ENCODE results near the gene SEMA3E.
A peak's percentile ranks its signal among the peaks of the same experiment; 100 is the strongest.
"Not testable (repeated sequence)": the region's sequence is repeated elsewhere in the genome, so short reads cannot be mapped to it uniquely, and the experiment has no call there.

The SEMA3E gene

DNA sequence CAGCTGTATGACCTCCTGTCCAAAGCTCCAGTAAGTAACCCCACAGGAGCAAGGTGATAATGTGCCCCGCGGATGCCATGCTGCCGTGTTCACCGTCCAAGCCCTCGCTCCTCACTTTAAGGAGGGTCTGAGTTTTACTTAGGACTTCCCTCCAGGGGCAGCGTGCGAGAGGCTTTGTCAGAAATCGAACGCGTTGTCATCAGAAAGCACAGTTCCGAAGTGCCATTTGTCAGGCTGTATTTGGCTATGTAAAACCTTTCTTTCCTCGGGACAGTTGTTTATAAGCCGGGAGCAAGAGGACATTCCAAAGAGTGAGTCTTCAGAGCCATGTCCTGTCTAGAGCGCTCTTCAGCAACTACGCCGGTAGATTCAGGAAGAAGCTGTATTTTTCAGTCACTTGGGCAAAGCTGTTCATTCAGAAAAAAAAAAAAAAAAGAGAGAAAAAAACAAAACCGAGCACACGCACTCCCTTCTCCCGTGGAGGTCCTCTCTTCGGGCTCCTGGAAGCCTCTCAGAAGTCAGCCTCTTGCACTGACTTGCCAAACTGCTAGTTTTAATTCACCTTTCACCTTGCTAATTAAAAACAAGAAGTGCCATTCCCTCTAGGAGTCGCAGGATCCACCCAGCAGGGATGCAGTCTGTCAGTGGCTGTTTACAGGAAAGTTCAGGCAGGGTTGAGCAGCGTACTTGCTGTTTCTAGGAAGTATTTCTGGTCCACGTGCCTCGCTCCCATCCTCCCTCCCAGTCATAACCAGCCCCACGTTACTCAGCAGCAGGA is at the start of gene SEMA3E:
Gene SEMA3E, minus strand, starts transcription at position 676 of the 778 bp plus-strand sequence.
- peak; percentile 49 for DNase-seq

DNA sequence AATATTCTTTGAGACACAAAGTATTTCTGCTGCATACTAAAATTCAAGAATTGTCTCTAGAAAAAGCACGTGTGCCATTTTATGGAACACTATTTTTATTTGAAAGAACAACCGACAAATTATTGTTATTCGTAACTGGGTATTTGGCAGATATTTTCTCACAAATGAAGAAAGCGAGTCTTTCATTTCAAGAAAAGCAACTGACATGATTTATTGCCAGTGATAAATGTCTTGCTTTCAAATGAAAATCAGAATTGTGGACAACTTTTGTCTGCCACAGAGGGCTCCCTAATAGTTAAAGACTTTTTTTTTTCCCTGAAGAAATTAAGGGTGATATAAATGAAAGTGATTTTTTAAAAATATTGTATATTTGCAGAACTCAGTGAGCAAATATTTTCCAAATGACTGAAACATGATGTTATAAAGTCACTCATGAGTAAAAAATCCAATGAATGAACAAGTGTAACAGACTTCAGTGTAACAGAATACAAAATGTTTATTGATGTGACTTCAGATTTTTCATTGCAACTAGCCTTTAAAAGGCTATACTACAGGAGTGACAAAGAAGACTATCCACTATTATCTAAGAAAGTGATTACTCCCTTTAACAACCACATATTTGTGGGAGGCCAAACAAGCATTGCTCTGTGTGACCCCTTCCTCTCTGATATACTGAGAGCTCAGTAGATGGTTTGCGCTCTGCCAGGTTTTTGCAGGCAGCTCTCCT is 49.0 kb upstream of the SEMA3E start:
- no peak for DNase-seq

- no peak for DNase-seq
Observed at GRCh38 chr7:83696101-83696500, 47.2 kb upstream of the SEMA3E start.

DNA sequence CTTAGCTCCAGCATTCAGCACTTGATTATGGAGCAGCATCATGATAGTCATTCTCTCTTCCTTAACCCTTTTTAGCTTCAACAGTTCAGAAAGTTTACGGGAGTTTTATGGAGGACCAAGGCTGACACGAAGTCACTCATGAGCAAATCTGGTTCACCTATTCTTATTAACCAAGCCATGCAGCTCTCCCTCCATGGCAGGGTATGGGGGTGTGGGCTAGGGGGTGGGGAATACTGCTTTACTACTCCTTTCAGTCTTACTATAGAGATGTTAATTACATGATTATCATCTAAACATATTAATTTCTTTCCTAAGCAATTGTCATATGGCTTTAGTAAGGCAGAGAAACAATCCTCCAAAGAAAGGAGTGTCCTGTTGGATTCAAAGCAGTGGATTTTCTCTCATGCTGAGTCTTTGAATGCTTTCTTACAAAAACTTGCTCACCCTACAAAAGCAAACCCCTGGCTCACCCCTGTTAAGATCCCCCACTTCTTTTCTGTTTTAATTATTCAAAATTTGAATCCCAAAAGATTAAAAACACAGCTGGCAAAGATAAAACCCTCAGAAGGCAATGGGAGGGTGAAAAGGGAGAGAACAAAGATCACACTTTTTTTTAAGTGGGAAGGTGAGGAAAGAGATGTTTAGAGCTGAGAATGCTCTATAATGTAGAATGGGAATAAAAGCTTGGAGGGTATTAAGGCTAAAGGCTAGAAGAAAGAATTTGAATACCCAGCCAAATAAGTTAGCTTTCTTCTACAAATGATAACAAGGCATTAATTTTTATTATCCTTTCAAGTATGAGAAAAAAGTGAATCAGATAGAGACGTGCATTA is 46.4 kb upstream of the SEMA3E start:
- DNase-seq, result no peak

GRCh38 chr7:83693256-83693655 is 44.3 kb upstream of the SEMA3E start:
- no peak for DNase-seq

DNA sequence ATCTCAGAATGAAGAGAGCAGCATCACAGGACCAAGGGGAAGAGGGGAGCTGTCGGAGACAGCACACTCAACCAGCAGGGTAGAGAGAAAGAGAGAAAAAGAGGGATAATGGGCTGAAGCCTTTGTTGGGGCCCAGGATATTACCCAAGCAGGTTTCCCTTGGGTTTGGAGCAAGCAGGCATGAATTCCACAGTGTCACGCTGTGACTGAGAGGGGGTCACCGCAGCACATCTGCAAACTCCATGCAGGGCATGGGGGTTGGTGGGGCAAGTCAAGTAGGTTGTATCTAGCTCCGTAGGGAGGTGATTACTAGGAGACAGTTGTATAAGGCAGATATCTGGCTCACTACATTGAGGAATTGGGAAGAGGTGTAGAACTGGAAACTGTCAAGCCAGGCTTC is 42.2 kb upstream of the SEMA3E start:
- DNase-seq, result no peak

DNA sequence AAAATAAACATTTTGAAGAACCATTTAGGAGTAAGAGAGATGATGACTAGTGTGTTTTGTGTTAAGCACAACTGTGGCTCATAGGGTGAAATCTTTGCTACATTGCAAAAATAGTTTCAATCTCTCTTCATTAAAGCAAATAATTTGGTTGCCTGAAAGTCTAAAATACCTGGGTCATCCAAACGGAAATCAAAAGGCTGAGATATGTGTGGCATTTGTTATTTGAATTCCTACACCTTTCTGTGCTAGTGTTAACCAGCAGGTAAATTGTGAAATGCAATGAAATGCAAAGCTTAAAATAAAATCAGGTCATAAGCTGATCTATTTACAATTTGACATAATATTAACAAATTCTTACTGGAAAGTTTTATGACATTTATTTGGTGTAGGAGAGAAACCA is 40.9 kb upstream of the SEMA3E start:
- no peak for DNase-seq

GRCh38 chr7:83686416-83686815 is 37.5 kb upstream of the SEMA3E start:
- DNase-seq, result no peak

- DNase-seq, result no peak
Observed at GRCh38 chr7:83684928-83685327, 36.0 kb upstream of the SEMA3E start.

DNA sequence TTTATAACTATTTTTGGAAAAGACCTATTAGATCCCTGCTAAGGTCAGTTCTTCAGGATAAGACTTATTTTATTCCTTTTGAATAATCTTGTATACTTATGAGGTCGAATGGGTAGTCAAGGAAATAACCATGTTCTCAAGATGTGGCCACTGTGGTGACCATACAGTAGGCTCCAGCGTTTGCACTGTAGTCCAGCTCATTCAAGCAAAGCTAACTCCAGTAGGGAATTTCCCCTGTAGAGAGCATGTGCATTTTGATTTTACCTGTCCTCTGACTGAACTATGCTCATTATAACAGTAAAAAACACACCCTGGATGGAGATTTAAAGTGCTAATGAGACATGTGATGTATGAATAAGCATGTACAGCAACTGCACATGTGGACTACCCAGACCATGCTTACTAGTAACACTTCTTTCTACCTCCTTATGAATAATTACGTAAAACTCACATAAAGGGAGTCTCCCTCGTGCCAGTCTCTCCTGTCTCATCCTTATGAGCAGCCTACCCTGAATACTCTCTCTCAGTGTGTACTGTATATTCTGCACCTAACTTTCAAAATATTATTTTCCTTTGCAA is 32.4 kb upstream of the SEMA3E start:
- DNase-seq, result no peak

GRCh38 chr7:83677180-83677866 is 28.4 kb upstream of the SEMA3E start:
- DNase-seq, result peak; percentile 29

DNA sequence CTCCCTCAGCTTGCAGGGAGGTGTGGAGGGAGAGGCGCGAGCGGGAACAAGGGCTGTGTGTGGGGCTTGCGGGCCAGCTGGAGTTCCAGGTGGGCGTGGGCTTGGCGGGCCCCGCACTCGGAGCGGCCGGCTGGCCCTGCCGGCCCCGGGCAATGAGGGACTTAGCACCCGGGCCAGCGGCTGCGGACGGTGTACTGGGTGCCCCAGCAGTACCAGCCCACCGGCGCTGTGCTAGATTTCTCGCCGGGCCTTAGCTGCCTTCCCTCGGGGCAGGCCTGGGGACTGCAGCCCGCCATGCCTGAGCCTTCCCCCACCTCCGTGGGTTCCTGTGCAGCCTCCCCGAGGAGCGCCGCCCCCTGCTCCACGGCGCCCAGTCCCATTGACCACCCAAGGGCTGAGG is 24.4 kb upstream of the SEMA3E start:
- not testable (repeated sequence) for DNase-seq

DNA sequence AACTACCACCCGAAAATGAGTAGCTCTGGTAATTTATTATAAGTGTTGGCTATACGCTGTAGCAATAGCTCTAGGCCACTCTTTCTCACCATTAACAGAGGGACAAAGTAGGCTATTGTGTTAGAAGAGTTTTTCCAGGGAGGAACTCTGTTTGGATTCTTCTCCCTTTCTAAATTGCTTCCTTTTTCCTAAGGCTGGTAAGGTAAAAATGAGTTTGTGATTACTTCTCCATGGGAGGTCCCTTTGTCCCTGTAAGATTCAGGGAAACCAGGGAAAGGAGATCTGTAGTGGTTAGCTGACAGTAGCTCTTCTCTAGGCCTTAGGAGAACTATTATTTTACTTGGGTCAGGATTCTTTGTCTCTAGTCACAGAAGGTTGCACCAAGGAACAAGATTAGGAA is 23.2 kb upstream of the SEMA3E start:
- no peak for DNase-seq

DNA sequence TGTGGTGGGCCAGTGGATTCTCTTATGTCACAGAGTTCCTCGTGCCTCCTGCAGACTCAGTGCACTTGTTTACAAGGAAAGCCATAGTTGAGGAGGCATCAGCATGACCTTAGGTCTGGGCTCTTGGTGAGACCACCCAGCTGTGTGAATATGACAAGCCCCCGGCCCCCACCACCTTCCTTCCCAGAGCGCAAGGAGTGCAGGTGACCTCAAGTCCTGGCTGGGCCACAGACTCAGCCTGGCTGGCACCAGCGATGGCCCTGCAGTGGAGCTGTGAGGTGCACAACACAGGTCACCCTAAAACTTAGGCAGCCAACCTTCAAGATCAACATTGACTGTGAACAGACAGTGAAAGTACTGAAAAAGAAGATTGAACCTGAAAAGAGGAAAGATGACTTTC is 14.2 kb upstream of the SEMA3E start:
- no peak for DNase-seq

DNA sequence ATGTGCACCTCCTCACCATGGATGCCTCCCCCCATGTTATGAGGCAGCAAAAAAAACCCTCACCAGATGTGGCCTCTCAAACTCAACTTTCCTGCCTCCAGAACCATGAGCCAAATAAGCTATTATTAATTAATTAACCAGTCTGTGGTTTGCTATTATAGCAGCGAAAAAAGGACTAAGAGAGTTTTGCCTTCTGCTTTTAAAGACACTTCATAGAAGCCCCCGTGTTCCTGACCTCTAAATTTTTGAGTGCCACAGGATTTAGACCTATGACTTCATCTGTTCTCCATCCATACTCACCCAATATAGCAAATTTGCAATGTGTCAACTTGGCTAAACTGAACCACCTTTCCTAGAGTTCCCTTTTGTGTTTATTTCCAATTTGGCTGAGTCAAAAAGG is 9.2 kb upstream of the SEMA3E start:
- no peak for DNase-seq

DNA sequence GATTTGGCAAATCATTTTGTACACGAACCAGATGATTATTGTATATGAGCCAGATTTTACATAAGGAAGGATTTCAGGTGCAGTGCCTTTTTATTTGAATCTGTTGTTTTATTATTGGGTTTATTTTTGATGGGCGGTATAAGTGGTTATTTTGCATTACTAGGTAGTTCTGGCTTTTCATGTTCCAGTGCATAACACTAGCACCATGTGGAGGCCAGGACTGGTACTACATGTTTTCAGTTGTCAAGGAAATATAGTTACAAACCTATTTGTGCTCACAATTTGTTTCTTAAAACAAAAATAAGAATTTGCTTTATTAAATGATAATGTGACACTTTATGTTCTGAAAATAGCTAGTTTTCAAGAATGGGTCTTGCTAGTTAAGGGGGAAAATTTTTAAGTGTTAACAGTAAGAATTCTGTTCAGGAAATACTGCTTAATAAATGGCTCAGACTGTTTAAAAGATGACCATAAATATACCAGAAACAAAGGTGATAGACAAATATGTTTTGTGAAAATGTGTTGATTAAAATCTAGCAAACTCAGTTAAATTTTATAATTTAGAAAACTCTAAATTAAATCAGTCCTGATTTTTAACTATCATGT is 7.1 kb upstream of the SEMA3E start:
- peak; percentile 30 for DNase-seq

GRCh38 chr7:83652481-83652880 is 3.5 kb upstream of the SEMA3E start:
- DNase-seq, result no peak

GRCh38 chr7:83649701-83650100 is 762 bp upstream of the SEMA3E start:
- DNase-seq, result no peak

DNA sequence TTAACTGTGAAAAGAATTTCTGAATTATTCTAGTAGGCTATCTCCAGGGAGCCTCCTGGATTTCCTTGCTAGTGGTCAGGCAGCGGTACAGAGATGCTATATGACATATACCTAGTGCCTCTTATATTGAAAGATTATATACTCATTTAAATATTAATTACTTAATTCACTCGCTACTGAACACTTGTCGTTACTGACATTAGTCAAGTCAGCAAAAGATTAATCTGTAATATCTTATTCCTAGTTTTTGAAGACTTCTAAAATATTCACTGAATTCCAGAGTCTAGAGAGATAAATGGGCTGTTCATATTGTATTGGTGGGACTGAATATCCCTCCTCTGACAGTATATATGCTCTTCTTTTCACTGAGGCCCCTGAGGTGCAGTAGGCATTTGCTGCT is 2.9 kb downstream of the SEMA3E start:
- no peak for DNase-seq

DNA sequence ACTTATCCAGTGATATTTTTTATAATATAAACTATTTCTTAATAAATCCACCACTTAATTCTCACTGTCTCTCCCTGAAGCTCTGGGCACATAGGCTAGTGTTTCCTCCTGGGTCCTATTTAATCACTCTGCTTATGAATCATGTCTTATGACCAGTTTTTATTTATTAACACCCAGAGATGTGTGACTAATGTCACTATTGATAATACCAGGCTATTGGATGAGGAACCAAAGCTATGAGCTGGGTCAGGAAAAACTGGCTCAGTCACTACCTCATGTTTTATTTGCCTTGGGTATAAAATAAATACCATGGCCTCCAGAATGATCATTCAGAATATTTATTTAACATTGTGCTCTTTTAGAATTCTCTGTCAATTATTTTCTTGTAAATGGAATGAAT is 5.2 kb downstream of the SEMA3E start:
- DNase-seq, result no peak

- no peak for DNase-seq
Observed at GRCh38 chr7:83643012-83643411, 5.9 kb downstream of the SEMA3E start.

Measured in right hindlimb (tissue), 1 donor.